Osteoblast (primary cell): ENCODE results near the gene MARCHF4. TPM values are rescaled to one million over a fixed set of nuclear protein-coding genes. Genes with fewer than 3 reads are reported as not detected.

Source experiments
- DNase-seq: peaks from one replicate; pipeline ENCODE4 v3.0.0; 2011; ENCODE audit warnings: low spot score, mixed read lengths; ENCODE audit not compliant: insufficient read length; ENCODE audit errors: missing footprints
- H2AFZ ChIP-seq: 2 replicates; pipeline ENCODE4 v1.6.0; 2011; ENCODE audit warnings: mild to moderate bottlenecking, low read length
- H3K27ac ChIP-seq: 2 replicates; pipeline ENCODE4 v1.5.1; 2011; ENCODE audit warnings: mild to moderate bottlenecking, low read depth, low read length, moderate library complexity
- H3K27me3 ChIP-seq: 2 replicates; pipeline ENCODE4 v1.6.0; 2012; ENCODE audit warnings: mild to moderate bottlenecking, control low read depth, inconsistent platforms, low read length, moderate library complexity; ENCODE audit not compliant: insufficient read depth
- H3K36me3 ChIP-seq: 2 replicates; pipeline ENCODE4 v1.5.1; 2011; ENCODE audit warnings: mild to moderate bottlenecking, low read length, control low read depth, moderate library complexity; ENCODE audit not compliant: insufficient read depth
- H3K4me1 ChIP-seq: 2 replicates; pipeline ENCODE4 v1.5.1; 2011; ENCODE audit warnings: mild to moderate bottlenecking, low read length, control low read depth, moderate library complexity; ENCODE audit not compliant: insufficient read depth
- H3K4me2 ChIP-seq: 2 replicates; pipeline ENCODE4 v1.6.0; 2011; ENCODE audit warnings: mild to moderate bottlenecking, low read length; ENCODE audit not compliant: insufficient read depth
- H3K4me3 ChIP-seq: fragments of 200-600 bp; sonication (generic); 3 replicates; pipeline ENCODE4 v1.5.1; 2012; ENCODE audit warnings: mild to moderate bottlenecking, low read length, inconsistent platforms; ENCODE audit not compliant: insufficient read depth
- H3K79me2 ChIP-seq: 2 replicates; pipeline ENCODE4 v1.6.0; 2012; ENCODE audit warnings: mild to moderate bottlenecking, low read length, control low read depth, inconsistent platforms; ENCODE audit not compliant: insufficient read depth
- H3K9me3 ChIP-seq: 2 replicates; pipeline ENCODE4 v1.5.1; 2011; ENCODE audit warnings: low read depth, low read length, control low read depth
- H4K20me1 ChIP-seq: 2 replicates; pipeline ENCODE4 v1.6.0; 2012; ENCODE audit warnings: mild to moderate bottlenecking, low read length, control low read depth; ENCODE audit not compliant: insufficient read depth
- total RNA-seq: library from RNA; depleted of rRNA; stranded (reverse); fragments of >200 nt; gene quantifications from 2 replicates; pipeline ENCODE4 v1.2.3, GENCODE V29; 2012
- TF ChIP-seq, protein P1 (sequence below): IDR thresholded peaks from 2 replicates; pipeline ENCODE4 v1.5.1; 2011; ENCODE audit warnings: mild to moderate bottlenecking, low read depth, low read length, moderate library complexity; ENCODE audit errors: extremely low read depth

MARCHF4 gene, protein sequence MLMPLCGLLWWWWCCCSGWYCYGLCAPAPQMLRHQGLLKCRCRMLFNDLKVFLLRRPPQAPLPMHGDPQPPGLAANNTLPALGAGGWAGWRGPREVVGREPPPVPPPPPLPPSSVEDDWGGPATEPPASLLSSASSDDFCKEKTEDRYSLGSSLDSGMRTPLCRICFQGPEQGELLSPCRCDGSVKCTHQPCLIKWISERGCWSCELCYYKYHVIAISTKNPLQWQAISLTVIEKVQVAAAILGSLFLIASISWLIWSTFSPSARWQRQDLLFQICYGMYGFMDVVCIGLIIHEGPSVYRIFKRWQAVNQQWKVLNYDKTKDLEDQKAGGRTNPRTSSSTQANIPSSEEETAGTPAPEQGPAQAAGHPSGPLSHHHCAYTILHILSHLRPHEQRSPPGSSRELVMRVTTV
- 0.72 and 1.5 TPM in 2 replicates for total RNA-seq

DNA sequence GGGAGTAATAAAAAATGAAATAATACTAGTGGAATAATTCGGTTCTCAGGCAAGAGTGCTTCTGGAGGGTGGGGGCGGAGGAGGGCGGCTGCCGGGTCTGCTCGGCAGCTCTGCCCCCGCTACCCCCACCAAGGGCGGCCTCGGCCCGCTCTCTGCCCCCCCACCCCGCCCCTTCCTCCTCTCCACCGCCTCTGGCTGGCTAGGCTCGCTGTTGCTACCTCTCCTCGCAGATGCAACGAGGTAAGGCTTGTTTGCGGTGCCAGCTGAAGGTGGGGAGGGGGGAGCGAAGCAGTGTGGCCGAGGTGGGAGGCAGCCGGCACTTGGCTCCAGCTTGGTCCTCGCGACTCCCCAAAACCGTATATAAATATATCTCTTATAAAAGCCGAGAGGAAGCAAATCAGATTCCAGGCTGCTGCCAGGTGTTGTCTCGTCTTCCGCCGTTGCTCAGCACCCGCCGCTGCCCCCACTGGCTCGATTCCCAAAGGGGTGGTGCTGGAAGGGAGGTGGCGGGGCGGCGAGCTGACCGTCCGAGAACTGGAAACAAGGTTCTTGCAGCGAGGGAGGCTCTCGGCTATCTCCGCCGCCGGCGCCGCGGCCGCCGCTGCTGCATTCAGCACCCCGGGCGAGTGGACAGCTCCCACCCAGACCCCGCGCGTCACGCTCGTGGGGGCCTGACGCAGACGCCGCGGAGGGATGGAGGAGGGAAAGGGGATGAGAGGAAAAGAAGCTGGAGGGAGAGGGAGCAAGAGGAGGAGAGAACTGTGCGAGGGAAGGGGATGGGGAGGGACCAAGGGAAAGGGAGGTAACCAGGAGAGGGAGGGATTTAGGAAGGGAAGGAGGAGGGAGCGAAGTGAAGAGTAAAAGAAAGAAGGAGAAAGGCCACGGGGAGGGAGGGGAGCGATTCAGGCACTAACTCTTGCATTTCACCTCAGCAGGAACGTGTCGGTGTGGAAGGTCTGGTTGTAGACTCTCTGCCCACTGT, at the start of gene MARCHF4:
MARCHF4 (minus strand) TSS at position 763 of the 982 bp plus-strand sequence. CDS start 2,223 bp downstream, outside the sequence.
- H4K20me1 ChIP-seq: no peaks in the 10 kb centered on the region
- H2AFZ ChIP-seq: peak within 1 kb of the TSS; percentile 68
- peaks cover 9% of the 10 kb centered on the region for H3K79me2 ChIP-seq
- peak within 1 kb of the TSS; percentile 91 for H3K27ac ChIP-seq
- TF ChIP-seq, protein P1, sequence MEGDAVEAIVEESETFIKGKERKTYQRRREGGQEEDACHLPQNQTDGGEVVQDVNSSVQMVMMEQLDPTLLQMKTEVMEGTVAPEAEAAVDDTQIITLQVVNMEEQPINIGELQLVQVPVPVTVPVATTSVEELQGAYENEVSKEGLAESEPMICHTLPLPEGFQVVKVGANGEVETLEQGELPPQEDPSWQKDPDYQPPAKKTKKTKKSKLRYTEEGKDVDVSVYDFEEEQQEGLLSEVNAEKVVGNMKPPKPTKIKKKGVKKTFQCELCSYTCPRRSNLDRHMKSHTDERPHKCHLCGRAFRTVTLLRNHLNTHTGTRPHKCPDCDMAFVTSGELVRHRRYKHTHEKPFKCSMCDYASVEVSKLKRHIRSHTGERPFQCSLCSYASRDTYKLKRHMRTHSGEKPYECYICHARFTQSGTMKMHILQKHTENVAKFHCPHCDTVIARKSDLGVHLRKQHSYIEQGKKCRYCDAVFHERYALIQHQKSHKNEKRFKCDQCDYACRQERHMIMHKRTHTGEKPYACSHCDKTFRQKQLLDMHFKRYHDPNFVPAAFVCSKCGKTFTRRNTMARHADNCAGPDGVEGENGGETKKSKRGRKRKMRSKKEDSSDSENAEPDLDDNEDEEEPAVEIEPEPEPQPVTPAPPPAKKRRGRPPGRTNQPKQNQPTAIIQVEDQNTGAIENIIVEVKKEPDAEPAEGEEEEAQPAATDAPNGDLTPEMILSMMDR: no peak
- peaks cover 25% of the 10 kb centered on the region for H3K4me1 ChIP-seq
- peak within 1 kb of the TSS; percentile 76 for H3K4me3 ChIP-seq
- peak; percentile 95 for DNase-seq
- no peaks in the 10 kb centered on the region for H3K27me3 ChIP-seq
- no peaks in the 10 kb centered on the region for H3K36me3 ChIP-seq
- peak within 1 kb of the TSS; percentile 91 for H3K4me2 ChIP-seq
- H3K9me3 ChIP-seq: no peaks in the 10 kb centered on the region

DNA sequence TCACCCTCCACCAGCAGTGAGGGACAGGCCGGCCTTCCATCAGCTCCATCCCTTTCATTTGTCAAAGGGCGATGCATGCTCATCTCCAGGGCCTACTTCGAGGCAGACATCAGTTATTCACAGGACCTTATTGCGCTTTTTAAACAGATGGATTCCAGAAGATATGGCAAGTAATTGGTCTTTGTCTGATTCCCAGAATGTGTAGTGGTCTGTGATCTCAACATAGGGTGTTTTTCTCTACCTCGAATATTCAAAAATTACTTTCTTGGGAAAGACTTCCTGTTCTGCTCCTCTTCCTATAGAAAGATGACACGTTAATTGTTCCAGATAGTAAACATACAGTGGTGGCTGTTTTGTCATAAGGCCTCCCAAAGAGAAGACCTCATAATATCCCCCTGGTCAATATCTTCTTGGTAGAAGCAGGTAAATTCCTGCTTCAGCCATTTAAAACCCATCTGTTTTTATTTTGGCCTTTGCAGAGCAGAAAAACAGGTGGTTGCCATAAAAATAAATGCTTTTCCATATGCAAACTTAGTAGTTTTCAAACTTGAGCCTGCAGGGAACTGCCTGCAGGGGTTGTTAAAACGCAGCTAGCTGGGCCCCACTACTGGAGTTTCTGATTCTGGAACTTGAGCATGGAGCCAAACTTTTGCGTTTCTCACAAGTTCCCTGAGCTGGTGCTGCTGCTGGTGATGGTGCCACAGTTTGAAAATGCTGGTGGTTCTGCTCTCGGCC, 48.3 kb upstream of the MARCHF4 start:
- no peak overlapping the region for H2AFZ ChIP-seq
- peaks cover 71% of the 10 kb centered on the region for H3K36me3 ChIP-seq
- no peaks in the 10 kb centered on the region for H3K27me3 ChIP-seq
- H4K20me1 ChIP-seq: no peaks in the 10 kb centered on the region
- H3K79me2 ChIP-seq: no peaks in the 10 kb centered on the region
- H3K4me1 ChIP-seq: no peaks in the 10 kb centered on the region
- TF ChIP-seq, protein P1: no peak
- H3K27ac ChIP-seq: no peak overlapping the region
- no peak overlapping the region for H3K4me3 ChIP-seq
- H3K4me2 ChIP-seq: no peak overlapping the region
- DNase-seq: no peak
- H3K9me3 ChIP-seq: no peaks in the 10 kb centered on the region

DNA sequence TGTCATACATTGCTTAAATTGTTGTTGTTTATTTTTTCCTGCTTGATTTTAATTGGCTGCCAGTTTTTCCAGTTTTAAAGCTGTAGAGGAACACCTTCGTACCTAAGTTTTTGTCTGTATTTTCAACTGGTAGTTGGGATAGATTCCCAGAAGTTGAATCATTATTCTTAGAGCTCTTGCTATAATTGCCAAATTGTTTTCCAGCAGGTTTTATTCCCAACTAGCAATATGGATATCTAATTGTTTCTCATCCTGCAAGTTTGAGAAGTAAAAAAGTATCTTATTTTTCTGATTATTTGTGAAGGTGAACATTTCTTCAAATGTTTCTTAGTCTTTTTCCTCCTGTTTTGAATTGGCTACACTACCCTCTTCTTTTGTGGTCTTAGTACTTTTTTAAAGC, 46.7 kb upstream of the MARCHF4 start:
- Histone ChIP-seq H3K27ac (no peak overlapping the region), H3K4me3 (no peak overlapping the region), H3K36me3 (peaks cover 68% of the 10 kb centered on the region), H3K4me2 (no peak overlapping the region), H3K9me3 (no peaks in the 10 kb centered on the region), H3K4me1 (no peaks in the 10 kb centered on the region), H3K27me3 (no peaks in the 10 kb centered on the region), H3K79me2 (no peaks in the 10 kb centered on the region), H4K20me1 (no peaks in the 10 kb centered on the region), H2AFZ (no peak overlapping the region)
- TF ChIP-seq, protein P1: no peak
- DNase-seq: peak; percentile 70
